H1 (cell line): ENCODE data around the gene ISCA2. TPM values are rescaled to one million over a fixed set of nuclear protein-coding genes. Genes with fewer than 3 reads are reported as not detected.

Experiments used
- BACH1 ChIP-seq: IDR thresholded peaks from 2 replicates; pipeline ENCODE4 v1.6.1; 2012; ENCODE audit warnings: low read length, improper control_type of control experiment
- polyA plus RNA-seq, 7 experiments: library from polyadenylated mRNA; depleted of rRNA in 3 of 7; stranded (reverse) in 5 of 7; unstranded in 2 of 7; fragments of >200 nt in 5 of 7; fragments of 200-250 nt in 2 of 7; gene quantifications; 1 replicate in 5 of 7; 2 replicates in 1 of 7; 4 replicates in 1 of 7; pipeline versions ENCODE4 v1.2.1 to v1.2.3, GENCODE V29; 2011 to 2013; ENCODE audit warnings: missing spikeins in 2 of 7, mixed read lengths in 2 of 7
- total RNA-seq: library from RNA; stranded (reverse); fragmentation: NEBNext Ultra II Directional; extraction: Animal tissue kit (Norgen Biotek cat#: 25700); gene quantifications from 2 replicates; pipeline ENCODE4 v1.2.1, GENCODE V29; 2021
- TF ChIP-seq, protein P1 (sequence below): IDR thresholded peaks from 2 replicates; pipeline ENCODE4 v1.6.1; 2011; ENCODE audit warnings: low read depth, mild to moderate bottlenecking, low read length; ENCODE audit not compliant: insufficient read depth

The ISCA2 gene
- total and polyA plus RNA-seq, 2 of the 8 experiments (the other 6 are each of a cell fraction or from before 2014, with no cell fraction given): 43.5 to 78.6 TPM

DNA sequence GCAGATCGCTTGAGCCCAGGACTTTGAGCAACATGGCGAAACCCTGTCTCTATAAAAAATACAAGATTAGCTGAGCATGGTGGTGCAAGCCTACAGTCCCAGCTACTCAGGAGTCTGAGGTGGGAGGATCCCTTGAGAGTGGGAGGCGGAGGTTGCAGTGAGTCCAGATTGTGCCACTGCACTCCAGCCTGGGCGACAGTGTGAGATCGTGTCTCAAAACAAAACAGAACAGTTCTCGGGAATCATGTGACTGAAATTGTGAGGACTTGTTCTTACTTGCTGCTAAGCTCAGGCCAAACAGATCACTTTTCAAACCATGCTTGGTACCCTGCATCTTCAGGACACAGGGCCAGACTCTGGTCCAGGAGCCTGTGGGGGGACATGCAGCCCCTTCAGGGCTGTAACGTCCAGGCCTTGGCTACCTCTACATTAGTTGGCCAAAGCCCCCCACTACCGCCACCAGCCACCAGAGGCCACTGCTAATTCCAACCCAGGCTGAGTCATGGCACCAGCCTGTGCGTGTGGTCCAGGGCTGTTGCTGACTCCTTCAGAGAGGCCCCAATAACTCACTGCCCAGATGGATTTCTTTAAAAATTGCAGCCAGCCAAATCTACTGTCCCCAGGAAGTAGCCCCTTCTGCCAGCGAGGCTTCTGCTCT lies 34.1 kb upstream of the ISCA2 start (continued):
- TF ChIP-seq BACH1: peak; percentile 91
- TF ChIP-seq, protein P1, sequence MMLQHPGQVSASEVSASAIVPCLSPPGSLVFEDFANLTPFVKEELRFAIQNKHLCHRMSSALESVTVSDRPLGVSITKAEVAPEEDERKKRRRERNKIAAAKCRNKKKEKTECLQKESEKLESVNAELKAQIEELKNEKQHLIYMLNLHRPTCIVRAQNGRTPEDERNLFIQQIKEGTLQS: 0 out of 2 replicates have a peak, but pooled peaks have one; percentile 8
